Activated naive CD8-positive, alpha-beta T cell treated with anti-CD3 and anti-CD28 coated beads, Interleukin-2, amount 50 U/mL, for 16 hours (primary cell): ENCODE measurements around the gene MBD2.

Experiments used
- DNase-seq: peaks from one replicate; pipeline ENCODE4 v3.0.0-alpha.2; 2020; ENCODE audit warnings: low read depth, low spot score

Gene MBD2

GRCh38 chr18:54197747-54198411 lies 26.6 kb downstream of the MBD2 start:
- DNase-seq: no peak

GRCh38 chr18:54193786-54194185 lies 30.7 kb downstream of the MBD2 start:
- DNase-seq: no peak

GRCh38 chr18:54192900-54193299 lies 31.6 kb downstream of the MBD2 start:
- no peak for DNase-seq

DNA sequence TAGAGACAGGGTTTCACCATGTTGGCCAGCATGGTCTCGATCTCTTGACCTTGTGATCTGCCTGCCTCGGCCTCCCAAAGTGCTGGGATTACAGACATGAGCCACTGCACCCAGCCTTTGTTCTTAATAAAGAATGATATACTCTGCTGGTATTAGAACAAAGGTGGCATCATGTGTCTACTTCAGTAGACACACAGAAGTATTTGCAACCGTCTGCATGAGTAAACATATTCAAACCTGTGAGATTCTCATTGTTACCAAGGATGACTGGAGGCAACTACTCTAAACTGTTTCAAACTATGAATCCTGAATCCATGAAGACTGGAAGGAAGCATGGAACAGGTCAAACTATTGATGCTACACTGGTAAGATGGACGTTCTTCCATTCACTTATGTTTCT lies 32.1 kb downstream of the MBD2 start:
- no peak for DNase-seq

- DNase-seq: no peak
Measured at GRCh38 chr18:54191352-54191751, 33.1 kb downstream of the MBD2 start.

GRCh38 chr18:54187372-54187771 lies 37.1 kb downstream of the MBD2 start:
- no peak for DNase-seq

- DNase-seq: no peak
Measured at GRCh38 chr18:54184836-54185235, 39.6 kb downstream of the MBD2 start.

GRCh38 chr18:54183390-54183789 lies 41.1 kb downstream of the MBD2 start:
- no peak for DNase-seq

DNA sequence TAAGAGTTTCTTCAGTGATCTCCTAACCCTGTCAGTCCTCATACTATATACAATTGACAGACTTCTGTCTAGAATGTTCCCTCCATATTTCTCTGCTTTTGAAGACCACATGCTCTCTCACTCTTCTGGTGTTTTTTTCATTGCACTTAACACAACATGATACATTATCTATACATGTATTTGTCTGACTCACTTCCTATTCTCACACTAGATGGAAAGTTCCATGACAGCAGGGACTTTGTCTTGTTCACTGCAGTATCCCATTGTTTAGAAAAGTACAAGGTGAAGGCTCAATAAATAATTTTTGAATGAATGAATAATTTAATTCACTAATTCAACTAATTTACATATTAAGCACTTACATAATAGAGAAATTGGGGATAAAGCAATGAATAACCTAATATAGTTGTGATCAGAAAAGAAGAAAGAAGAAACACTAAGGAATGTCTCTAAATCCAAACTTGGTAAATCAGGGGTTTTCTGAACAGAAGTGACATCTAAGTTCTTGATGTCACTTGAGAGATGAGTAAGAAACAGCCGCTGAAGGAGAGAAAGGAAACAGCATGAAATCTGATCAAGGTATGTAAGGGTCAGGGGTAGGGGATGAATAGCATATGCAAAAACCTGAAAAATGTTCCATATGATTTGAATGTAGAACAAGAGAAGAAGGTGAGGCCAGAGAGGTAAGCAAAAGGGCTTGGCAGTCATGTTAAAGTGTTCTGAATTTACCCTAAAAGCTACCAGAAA lies 42.4 kb downstream of the MBD2 start:
- DNase-seq: no peak

DNA sequence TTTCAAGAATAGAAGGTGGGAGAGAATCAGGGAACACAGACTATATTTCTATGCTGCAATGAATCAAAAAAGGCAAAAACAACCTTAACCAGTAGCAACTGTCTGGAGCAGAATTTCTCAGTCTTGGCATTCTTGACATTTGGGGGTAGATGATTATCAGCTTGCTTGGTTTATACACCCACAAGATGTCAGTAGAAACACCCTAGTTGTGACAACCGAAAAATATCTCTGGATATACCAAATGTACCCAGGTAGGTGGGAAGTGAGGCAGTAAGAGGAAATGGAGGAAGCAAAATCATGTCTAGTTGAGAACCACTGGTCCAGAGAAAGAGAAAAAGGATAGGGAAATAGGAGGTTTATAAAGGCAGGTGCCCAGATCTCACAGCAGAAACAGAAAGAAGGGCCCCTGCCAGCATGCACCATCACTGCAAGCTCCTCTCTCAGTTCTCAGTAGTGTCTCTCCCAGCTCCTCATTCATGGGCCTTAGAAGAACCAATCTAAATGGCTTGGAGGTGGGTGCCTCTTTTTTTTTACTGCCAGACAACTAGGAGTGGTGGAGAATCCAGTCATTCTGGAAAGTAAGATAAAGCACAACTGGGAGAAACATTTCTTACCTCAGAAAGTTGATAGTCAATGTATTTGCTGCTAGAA lies 50.4 kb downstream of the MBD2 start:
- DNase-seq: no peak

DNA sequence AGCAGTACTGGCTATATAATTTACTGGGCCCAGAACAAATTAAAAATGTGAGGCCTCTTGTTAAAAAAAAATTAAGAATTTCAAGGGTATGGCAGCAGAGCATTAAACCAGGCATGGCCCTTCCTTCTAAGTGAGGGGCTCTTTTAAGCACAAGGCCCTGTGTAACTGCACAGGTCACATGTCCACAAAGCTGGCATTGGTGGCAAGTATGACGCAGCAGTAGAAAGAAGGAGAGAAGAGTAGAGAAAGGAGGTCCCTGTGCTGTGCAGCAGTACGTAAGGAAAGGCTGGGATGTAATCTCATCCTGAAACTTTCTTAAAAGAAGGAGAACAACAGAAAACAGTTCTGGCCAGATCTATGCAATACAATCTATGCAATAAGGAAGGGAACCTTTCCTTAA lies 51.2 kb downstream of the MBD2 start:
- no peak for DNase-seq

- DNase-seq: no peak
Measured at GRCh38 chr18:54169431-54170403, 54.8 kb downstream of the MBD2 start.

GRCh38 chr18:54165450-54165849 lies 59.0 kb downstream of the MBD2 start:
- no peak for DNase-seq

DNA sequence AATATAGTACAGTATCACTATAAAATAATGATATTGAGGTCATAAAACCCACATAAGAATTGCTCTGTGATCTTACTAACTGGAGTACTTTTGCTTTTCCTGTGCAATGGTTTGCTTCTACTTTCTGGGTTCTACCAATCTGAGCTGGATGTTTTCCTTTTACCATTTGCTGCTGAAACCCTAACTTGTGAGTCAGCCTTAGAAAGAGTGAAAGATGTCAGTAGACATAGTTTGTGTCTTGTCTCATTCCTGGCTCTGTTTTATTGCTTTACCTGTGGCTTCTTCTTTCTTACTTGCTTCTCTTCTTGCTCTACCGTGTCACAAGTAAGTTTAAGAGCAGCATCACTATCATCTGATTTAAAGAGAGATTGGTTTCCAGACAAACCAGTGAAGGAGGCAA lies 61.0 kb downstream of the MBD2 start:
- no peak for DNase-seq

GRCh38 chr18:54162431-54162830 lies 62.0 kb downstream of the MBD2 start:
- no peak for DNase-seq

GRCh38 chr18:54161267-54161666 lies 63.2 kb downstream of the MBD2 start:
- DNase-seq: no peak

GRCh38 chr18:54159906-54160305 lies 64.6 kb downstream of the MBD2 start:
- no peak for DNase-seq

GRCh38 chr18:54157646-54158385 lies 66.7 kb downstream of the MBD2 start:
- no peak for DNase-seq

- no peak for DNase-seq
Measured at GRCh38 chr18:54155412-54155811, 69.1 kb downstream of the MBD2 start.

- DNase-seq: no peak
Measured at GRCh38 chr18:54154231-54154630, 70.2 kb downstream of the MBD2 start.

GRCh38 chr18:54151376-54151775 lies 73.1 kb downstream of the MBD2 start:
- DNase-seq: no peak
